ENCODE results near the gene RNF31. TPM values are rescaled to one million over a fixed set of nuclear protein-coding genes. Genes with fewer than 3 reads are reported as not detected.
A peak's percentile ranks its signal among the peaks of the same experiment; 100 is the strongest.

Gene RNF31
- total and polyA plus RNA-seq, 2 of the 13 experiments (the other 11 are each of a cell fraction or from before 2014, with no cell fraction given): 48.2 to 86.8 TPM

GRCh38 chr14:24195186-24196070, 48.1 kb downstream of the RNF31 start, which contains the start of gene TM9SF1 (continued):
- peak; percentile 73; the same call in 2 of the 3 replicates for TF ChIP-seq MXI1 (IDR thresholded peaks at IDR 0.05; ENCODE audit: borderline replicate concordance, low read depth, low read length)
- TF ChIP-seq SIN3B (IDR thresholded peaks at IDR 0.05; ENCODE audit: low read length): peak; percentile 79
- peak; percentile 95 for TF ChIP-seq ZNF776 (CRISPR knock-in tag; IDR thresholded peaks at IDR 0.05)
- peak; percentile 100 for TF ChIP-seq ZNF569 (CRISPR knock-in tag; IDR thresholded peaks at IDR 0.05; ENCODE audit: borderline replicate concordance)
- TF ChIP-seq ZMYM4 (CRISPR knock-in tag; IDR thresholded peaks at IDR 0.05): peak; percentile 91
- TF ChIP-seq SMAD1 (CRISPR knock-in tag; IDR thresholded peaks at IDR 0.05; ENCODE audit: borderline replicate concordance, low read depth): peak; percentile 98
- TF ChIP-seq CHD2 (IDR thresholded peaks at IDR 0.05; ENCODE audit: low read depth, low read length): peak; percentile 49; the same call in 1 of the 2 replicates
- TF ChIP-seq ELF4 (CRISPR knock-in tag; IDR thresholded peaks at IDR 0.05; ENCODE audit: borderline replicate concordance): peak; percentile 100
- peak; percentile 99 for TF ChIP-seq ZNF337 (CRISPR knock-in tag; IDR thresholded peaks at IDR 0.05; ENCODE audit: borderline replicate concordance, low read depth)
- no peak for TF ChIP-seq ARNT (IDR thresholded peaks at IDR 0.05)
- TF ChIP-seq ZNF335 (CRISPR knock-in tag; IDR thresholded peaks at IDR 0.05): peak; percentile 100
- peak; percentile 98 for TF ChIP-seq HOXA5 (CRISPR knock-in tag; IDR thresholded peaks at IDR 0.05)
- TF ChIP-seq E2F2 (CRISPR knock-in tag; IDR thresholded peaks at IDR 0.05; ENCODE audit: borderline replicate concordance): peak; percentile 82; the same call in 1 of the 2 replicates
- TF ChIP-seq ZNF703 (CRISPR knock-in tag; IDR thresholded peaks at IDR 0.05; ENCODE audit: borderline replicate concordance): no peak
- TF ChIP-seq ZNF20 (CRISPR knock-in tag; IDR thresholded peaks at IDR 0.05): peak; percentile 95; the same call in 1 of the 2 replicates
- peak; percentile 99 for TF ChIP-seq SPEN (CRISPR knock-in tag; IDR thresholded peaks at IDR 0.05; ENCODE audit: low read depth)
- TF ChIP-seq JARID2 (CRISPR knock-in tag; IDR thresholded peaks at IDR 0.05; ENCODE audit: insufficient replicate concordance): peak; percentile 99
- TF ChIP-seq ZBTB26 (CRISPR knock-in tag; IDR thresholded peaks at IDR 0.05; ENCODE audit: borderline replicate concordance): peak; percentile 51
- peak; percentile 98 for TF ChIP-seq ATF7-NPFF (CRISPR knock-in tag; IDR thresholded peaks at IDR 0.05; ENCODE audit: low read depth)
- TF ChIP-seq ZNF256 (CRISPR knock-in tag; conservative IDR thresholded peaks at IDR 0.05): peak; percentile 94; the same call in 1 of the 2 replicates
- TF ChIP-seq ZIK1 (CRISPR knock-in tag; IDR thresholded peaks at IDR 0.05; ENCODE audit: borderline replicate concordance, low read depth): peak; percentile 94
- peak; percentile 94 for TF ChIP-seq ZNF773 (CRISPR knock-in tag; IDR thresholded peaks at IDR 0.05; ENCODE audit: borderline replicate concordance)
- TF ChIP-seq U2AF1 (optimal IDR thresholded peaks at IDR 0.05; ENCODE audit: low read depth, low read length): peak; percentile 97
- peak; percentile 87 for TF ChIP-seq DRAP1 (CRISPR knock-in tag; IDR thresholded peaks at IDR 0.05)
- TF ChIP-seq NFRKB (IDR thresholded peaks at IDR 0.05): no peak
- TF ChIP-seq ZNF503 (CRISPR knock-in tag; IDR thresholded peaks at IDR 0.05): peak; percentile 91; the same call in 1 of the 2 replicates

Measured in HepG2 (cell line).